ENCODE results near the gene HIVEP1. TPM values are rescaled to one million over a fixed set of nuclear protein-coding genes. Genes with fewer than 3 reads are reported as not detected.

Gene HIVEP1
- total and polyA plus RNA-seq, 4 donors, result 2.7 to 27.2 (median 6.2) TPM

- WGBS, result 89% methylated on average over 2 of the region's 2 CpGs
- TF ChIP-seq ATF3 (IDR thresholded peaks at IDR 0.05) (no peak), REST (IDR thresholded peaks at IDR 0.05) (no peak), EGR1 (IDR thresholded peaks at IDR 0.05; ENCODE audit: low read depth in 2 of 2) (no peak), RAD21 (IDR thresholded peaks at IDR 0.05) (no peak), FOXA2 (IDR thresholded peaks at IDR 0.05) (no peak)
- H3K27ac ChIP-seq (ENCODE audit: low read depth in 1 of 2, low read length in 2 of 2), result no peak overlapping the region
- peaks cover 0 to 6% (median 3%) of the 10 kb centered on the region in 4 donors for H3K36me3 ChIP-seq (ENCODE audit: control insufficient read depth in 4 of 4, insufficient read depth in 3 of 4, low read depth in 1 of 4, low read length in 3 of 4)
- H3K4me3 ChIP-seq (ENCODE audit: low read depth in 1 of 3, low read length in 3 of 3), result no peak overlapping the region
- H3K27me3 ChIP-seq (ENCODE audit: control insufficient read depth in 4 of 4, insufficient read depth in 4 of 4, low read length in 3 of 4), result no peaks in the 10 kb centered on the region
- no peak overlapping the region for H3K9ac ChIP-seq (ENCODE audit: low read depth in 1 of 2, low read length in 2 of 2)
- DNase-seq (ENCODE audit: low spot score), result no peak
- H3K9me3 ChIP-seq (ENCODE audit: control insufficient read depth in 4 of 4, low read length in 3 of 4), result no peaks in the 10 kb centered on the region
- peaks cover 0 to 10% (median 2%) of the 10 kb centered on the region in 4 donors for H3K4me1 ChIP-seq (ENCODE audit: control insufficient read depth in 4 of 4, insufficient read depth in 4 of 4, low read length in 3 of 4)
Observed at GRCh38 chr6:12081771-12082170, 69.7 kb downstream of the HIVEP1 start.

- WGBS, result 97% methylated on average over 3 of the region's 3 CpGs
- no peak for DNase-seq (ENCODE audit: low spot score)
Observed at GRCh38 chr6:12082368-12082767, 70.3 kb downstream of the HIVEP1 start.

GRCh38 chr6:12083302-12083701 is 71.2 kb downstream of the HIVEP1 start:
- TF ChIP-seq TAF1 (conservative IDR thresholded peaks at IDR 0.05) (no peak), YY1 (IDR thresholded peaks at IDR 0.05) (no peak), EGR1 (IDR thresholded peaks at IDR 0.05; ENCODE audit: low read depth in 2 of 2) (no peak), NR2F2 (IDR thresholded peaks at IDR 0.05) (no peak), GABPA (IDR thresholded peaks at IDR 0.05 in 1 of 2, conservative IDR thresholded peaks at IDR 0.05 in 1 of 2) (no peak), FOXA2 (IDR thresholded peaks at IDR 0.05) (no peak), FOXA1 (IDR thresholded peaks at IDR 0.05) (no peak), ZBTB33 (IDR thresholded peaks at IDR 0.05) (no peak), SP1 (IDR thresholded peaks at IDR 0.05) (no peak), HNF4G (IDR thresholded peaks at IDR 0.05) (no peak), HNF4A (conservative IDR thresholded peaks at IDR 0.05) (no peak)
- Histone ChIP-seq H3K9me3 (ENCODE audit: control insufficient read depth in 4 of 4, low read length in 3 of 4) (no peaks in the 10 kb centered on the region), H3K36me3 (ENCODE audit: control insufficient read depth in 4 of 4, insufficient read depth in 3 of 4, low read depth in 1 of 4, low read length in 3 of 4) (peaks cover 0 to 2% (median 0%) of the 10 kb centered on the region in 4 donors), H3K4me1 (ENCODE audit: control insufficient read depth in 4 of 4, insufficient read depth in 4 of 4, low read length in 3 of 4) (peaks cover 0 to 16% (median 2%) of the 10 kb centered on the region in 4 donors), H3K4me3 (ENCODE audit: low read depth in 1 of 3, low read length in 3 of 3) (no peak overlapping the region), H3K27me3 (ENCODE audit: control insufficient read depth in 4 of 4, insufficient read depth in 4 of 4, low read length in 3 of 4) (no peaks in the 10 kb centered on the region), H3K9ac (ENCODE audit: low read depth in 1 of 2, low read length in 2 of 2) (no peak overlapping the region), H3K27ac (ENCODE audit: low read depth in 1 of 2, low read length in 2 of 2) (no peak overlapping the region)
- DNase-seq (ENCODE audit: low spot score), result no peak
- WGBS, result 82% methylated on average over 2 of the region's 2 CpGs

More at GRCh38 chr6:12082368-12082767, 70.3 kb downstream of the HIVEP1 start:
- Histone ChIP-seq H3K4me3 (ENCODE audit: low read depth in 1 of 3, low read length in 3 of 3) (no peak overlapping the region), H3K27me3 (ENCODE audit: control insufficient read depth in 4 of 4, insufficient read depth in 4 of 4, low read length in 3 of 4) (no peaks in the 10 kb centered on the region), H3K9me3 (ENCODE audit: control insufficient read depth in 4 of 4, low read length in 3 of 4) (no peaks in the 10 kb centered on the region), H3K36me3 (ENCODE audit: control insufficient read depth in 4 of 4, insufficient read depth in 3 of 4, low read depth in 1 of 4, low read length in 3 of 4) (peaks cover 0 to 5% (median 1%) of the 10 kb centered on the region in 4 donors), H3K9ac (ENCODE audit: low read depth in 1 of 2, low read length in 2 of 2) (no peak overlapping the region), H3K27ac (ENCODE audit: low read depth in 1 of 2, low read length in 2 of 2) (no peak overlapping the region), H3K4me1 (ENCODE audit: control insufficient read depth in 4 of 4, insufficient read depth in 4 of 4, low read length in 3 of 4) (peaks cover 0 to 10% (median 2%) of the 10 kb centered on the region in 4 donors)
- TF ChIP-seq FOXA2 (IDR thresholded peaks at IDR 0.05) (no peak), FOXA1 (IDR thresholded peaks at IDR 0.05) (no peak)
